SW480 (cell line): ENCODE results near the gene MAP1LC3A.

Experiments
- DNase-seq: peaks from one replicate; pipeline ENCODE4 v3.0.0-alpha.2; 2016; ENCODE audit warnings: low spot score

Gene MAP1LC3A

GRCh38 chr20:34549291-34549928 lies 9.1 kb upstream of the MAP1LC3A start:
- peak; percentile 61 for DNase-seq

GRCh38 chr20:34549929-34550305 lies 8.6 kb upstream of the MAP1LC3A start:
- no peak for DNase-seq

GRCh38 chr20:34552569-34552968 lies 5.9 kb upstream of the MAP1LC3A start:
- no peak for DNase-seq

- peak; percentile 50 for DNase-seq
Observed at GRCh38 chr20:34553366-34553867, 5.1 kb upstream of the MAP1LC3A start.

- no peak for DNase-seq
Observed at GRCh38 chr20:34557936-34558319, 590 bp upstream of the MAP1LC3A start.

- no peak for DNase-seq
Observed at GRCh38 chr20:34559311-34560140, 1.0 kb downstream of the MAP1LC3A start.

GRCh38 chr20:34560141-34560523 lies 1.6 kb downstream of the MAP1LC3A start:
- no peak for DNase-seq

GRCh38 chr20:34560614-34561013 lies 2.1 kb downstream of the MAP1LC3A start:
- DNase-seq: no peak

- no peak for DNase-seq
Observed at GRCh38 chr20:34561661-34562060, 3.1 kb downstream of the MAP1LC3A start.

GRCh38 chr20:34562641-34563040 lies 4.1 kb downstream of the MAP1LC3A start:
- DNase-seq: no peak

GRCh38 chr20:34564833-34565232 lies 6.3 kb downstream of the MAP1LC3A start:
- no peak for DNase-seq

- DNase-seq: no peak
Observed at GRCh38 chr20:34566978-34567891, 8.7 kb downstream of the MAP1LC3A start.

GRCh38 chr20:34567892-34568865 lies 9.7 kb downstream of the MAP1LC3A start:
- DNase-seq: no peak

- no peak for DNase-seq
Observed at GRCh38 chr20:34569598-34569997, 11.1 kb downstream of the MAP1LC3A start.

GRCh38 chr20:34570859-34571306 lies 12.4 kb downstream of the MAP1LC3A start:
- DNase-seq: no peak

GRCh38 chr20:34571753-34572152 lies 13.2 kb downstream of the MAP1LC3A start:
- no peak for DNase-seq

- no peak for DNase-seq
Observed at GRCh38 chr20:34573541-34574300, 15.2 kb downstream of the MAP1LC3A start.

GRCh38 chr20:34574426-34574825 lies 15.9 kb downstream of the MAP1LC3A start:
- no peak for DNase-seq

- DNase-seq: no peak
Observed at GRCh38 chr20:34574861-34575260, 16.3 kb downstream of the MAP1LC3A start.

- DNase-seq: no peak
Observed at GRCh38 chr20:34575271-34575670, 16.8 kb downstream of the MAP1LC3A start.
